ENCODE measurements around the gene TTLL6. TPM values are rescaled to one million over a fixed set of nuclear protein-coding genes. Genes with fewer than 3 reads are reported as not detected.

TTLL6 gene
- total and polyA plus RNA-seq, 9 of the 15 experiments (the other 6 are each of a cell fraction or from before 2014, with no cell fraction given), result 0.05 TPM; not detected in 8

- ATAC-seq (no peak), DNase-seq (ENCODE audit: extremely low read depth in 1 of 4, low spot score in 3 of 4) (no peak), FAIRE-seq (no peak)
- Histone ChIP-seq H2AFZ (ENCODE audit: low read depth, low read length) (no peak overlapping the region), H3K27me3 (ENCODE audit: control insufficient read depth in 2 of 2, insufficient read depth in 2 of 2, low read length in 2 of 2) (no peaks in the 10 kb centered on the region), H3K27ac (ENCODE audit: extremely low read depth, low read depth, low read length) (no peak overlapping the region), H3K9me1 (ENCODE audit: control insufficient read depth, insufficient read depth, low read length) (no peaks in the 10 kb centered on the region), H4K20me1 (replicated peaks; ENCODE audit: control insufficient read depth, insufficient read depth, low read length) (no peaks in the 10 kb centered on the region), H3K36me3 (ENCODE audit: control insufficient read depth, insufficient read depth, low read length) (peaks cover 36% of the 10 kb centered on the region; the same call in 2 of the 3 replicates), H3K9me3 (replicated peaks; ENCODE audit: control insufficient read depth, insufficient read depth, low read depth, low read length) (no peaks in the 10 kb centered on the region), H3K9ac (ENCODE audit: insufficient read depth in 1 of 2, low read depth in 2 of 2, low read length in 2 of 2) (no peak overlapping the region), H3K79me2 (ENCODE audit: control insufficient read depth, insufficient read depth, low read length) (no peaks in the 10 kb centered on the region), H3K4me1 (replicated peaks in 1 of 2; ENCODE audit: control insufficient read depth in 2 of 2, insufficient read depth in 2 of 2, low read length in 2 of 2) (no peaks in the 10 kb centered on the region), H3K4me3 (no peak overlapping the region), H3K4me2 (ENCODE audit: insufficient read depth, low read length) (no peak overlapping the region)
- in situ Hi-C loops (cut with MboI) (no loop called here), intact Hi-C loops (cut with micrococcal nuclease) (no loop called here)
- ChIA-PET CTCF (ENCODE audit: low intra/inter-chr PET ratio) (no interaction called here), POLR2A (interaction anchor here (0.5 to 3.1 kb wide), 4 partner anchors 9 to 730 kb away, joined by 3 to 15 read pairs (median 6); no protein-coding TSS in a partner anchor)
- no TSS peak for BruUV-seq (replicated peaks)
- TF ChIP-seq GTF2B (IDR thresholded peaks at IDR 0.05; ENCODE audit: extremely low read depth, insufficient read length), result no peak
- no peak for TF ChIP-seq BRD9 (IDR thresholded peaks at IDR 0.05; ENCODE audit: low read depth, partially characterized antibody)
- TF ChIP-seq SIX5 (IDR thresholded peaks at IDR 0.05; ENCODE audit: borderline replicate concordance in 1 of 2, insufficient read depth in 1 of 2, low read depth in 1 of 2, low read length in 2 of 2), result no peak
- TF ChIP-seq FOXJ2 (tag; IDR thresholded peaks at IDR 0.05), result no peak
- WGBS (ENCODE audit: insufficient coverage, low coverage, missing lambda C conversion rate), result 77% methylated on average over 4 of the region's 4 CpGs
Observed at GRCh38 chr17:48860456-48860855, 43.4 kb upstream of the TTLL6 start.

- peak; percentile 54; the same call in 1 of the 3 replicates for ATAC-seq
- DNase-seq (ENCODE audit: extremely low read depth in 1 of 4, low spot score in 3 of 4), result no peak
- Histone ChIP-seq H3K27me3 (ENCODE audit: control insufficient read depth in 2 of 2, insufficient read depth in 2 of 2, low read length in 2 of 2) (no peaks in the 10 kb centered on the region), H3K4me1 (replicated peaks in 1 of 2; ENCODE audit: control insufficient read depth in 2 of 2, insufficient read depth in 2 of 2, low read length in 2 of 2) (peaks cover 0 to 2% of the 10 kb centered on the region in 2 experiments; a peak in 1 of 5 replicates), H3K9ac (ENCODE audit: insufficient read depth in 1 of 2, low read depth in 2 of 2, low read length in 2 of 2) (no peak overlapping the region), H4K20me1 (replicated peaks; ENCODE audit: control insufficient read depth, insufficient read depth, low read length) (no peaks in the 10 kb centered on the region), H2AFZ (ENCODE audit: low read depth, low read length) (no peak overlapping the region), H3K4me3 (no peak overlapping the region), H3K4me2 (ENCODE audit: insufficient read depth, low read length) (no peak overlapping the region), H3K36me3 (ENCODE audit: control insufficient read depth, insufficient read depth, low read length) (peaks cover 40% of the 10 kb centered on the region; the same call in 2 of the 3 replicates), H3K9me3 (replicated peaks; ENCODE audit: control insufficient read depth, insufficient read depth, low read depth, low read length) (no peaks in the 10 kb centered on the region), H3K79me2 (ENCODE audit: control insufficient read depth, insufficient read depth, low read length) (no peaks in the 10 kb centered on the region), H3K9me1 (ENCODE audit: control insufficient read depth, insufficient read depth, low read length) (no peaks in the 10 kb centered on the region), H3K27ac (ENCODE audit: extremely low read depth, low read depth, low read length) (no peak overlapping the region)
- CTCF ChIA-PET (ENCODE audit: low intra/inter-chr PET ratio), result no interaction called here
- WGBS (ENCODE audit: insufficient coverage, low coverage, missing lambda C conversion rate), result 98% methylated on average over 3 of the region's 3 CpGs
- intact Hi-C loops (cut with micrococcal nuclease), result no loop called here
- FAIRE-seq, result peak; percentile 11
- no TSS peak for BruUV-seq (replicated peaks)
- in situ Hi-C loops (cut with MboI), result no loop called here
- POLR2A ChIA-PET, result interaction anchor here (0.6 to 2.2 kb wide), 4 partner anchors 11 to 150 kb away, joined by 3 to 6 read pairs (median 4); no protein-coding TSS in a partner anchor
- TF ChIP-seq BCL6 (CRISPR knock-in tag; IDR thresholded peaks at IDR 0.05) (no peak), CTCF (IDR thresholded peaks at IDR 0.05 in 2 of 3, conservative IDR thresholded peaks at IDR 0.05 in 1 of 3; ENCODE audit: insufficient read depth in 2 of 3, low read depth in 1 of 3, low read length in 3 of 3) (0 out of 6 replicates have a peak, but pooled peaks of 2 of the 3 experiments have one; percentile 5 to 23)
Observed at GRCh38 chr17:48860034-48860433, 43.0 kb upstream of the TTLL6 start.
